Hindlimb muscle (tissue), 1 donor: ENCODE data around the gene SLC8B1. TPM values are rescaled to one million over a fixed set of nuclear protein-coding genes. Genes with fewer than 3 reads are reported as not detected.
"Not testable (repeated sequence)": the region's sequence is repeated elsewhere in the genome, so short reads cannot be mapped to it uniquely, and the experiment has no call there.

Experiments
- DNase-seq: peaks from one replicate; pipeline ENCODE4 v3.0.0-alpha.2; 2013
- polyA plus RNA-seq: library from polyadenylated mRNA; unstranded; fragments of 120-200 nt; gene quantifications from one replicate; pipeline ENCODE4 v1.2.1, GENCODE V29; 2013; ENCODE audit not compliant: insufficient read length

Gene SLC8B1
- polyA plus RNA-seq, 1 donor = 19.4 TPM

DNA sequence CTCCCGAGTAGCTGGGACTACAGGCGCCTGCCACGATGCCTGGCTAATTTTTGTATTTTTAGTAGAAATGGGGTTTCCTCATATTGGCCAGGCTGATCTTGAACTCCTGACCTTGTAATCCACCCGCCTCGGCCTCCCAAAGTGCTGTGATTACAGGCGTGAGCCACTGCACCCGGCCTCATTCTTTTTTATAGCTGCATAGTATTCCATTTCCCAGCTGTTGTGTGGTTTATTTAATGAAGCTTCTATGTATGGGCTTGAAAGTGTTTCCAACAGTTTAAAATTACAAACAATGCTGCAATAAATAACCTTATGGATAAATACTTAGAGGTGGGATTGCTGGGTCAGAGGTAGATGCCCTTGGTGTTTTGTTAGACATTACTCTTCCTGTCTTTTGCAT lies 19.3 kb upstream of the SLC8B1 start:
- DNase-seq = not testable (repeated sequence)

DNA sequence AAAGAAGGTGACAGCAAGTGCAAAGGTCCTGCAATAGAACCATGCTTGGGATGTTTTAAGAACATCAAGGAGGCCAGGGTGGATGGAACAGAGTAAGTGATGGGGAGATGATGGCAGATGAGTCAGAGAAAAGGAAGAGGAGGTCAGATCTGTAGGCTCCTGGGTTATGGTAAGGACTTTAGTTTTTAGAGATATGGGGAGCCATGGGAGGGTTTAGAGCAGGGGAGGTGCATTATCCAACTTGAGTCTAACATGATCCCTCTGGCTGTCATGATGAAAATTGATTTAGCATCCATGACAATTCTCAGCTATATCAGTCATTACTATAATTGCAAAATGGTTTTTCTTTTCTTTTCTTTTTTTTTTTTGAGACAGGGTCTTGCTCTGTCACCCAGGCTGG lies 16.2 kb upstream of the SLC8B1 start:
- DNase-seq = no peak

GRCh38 chr12:113348849-113349536 lies 14.1 kb upstream of the SLC8B1 start:
- DNase-seq = no peak

- no peak for DNase-seq
Observed at GRCh38 chr12:113347892-113348291, 13.0 kb upstream of the SLC8B1 start.

- DNase-seq = no peak
Observed at GRCh38 chr12:113347107-113347506, 12.2 kb upstream of the SLC8B1 start.

- no peak for DNase-seq
Observed at GRCh38 chr12:113346353-113346752, 11.4 kb upstream of the SLC8B1 start.

- no peak for DNase-seq
Observed at GRCh38 chr12:113345318-113345717, 10.4 kb upstream of the SLC8B1 start.

DNA sequence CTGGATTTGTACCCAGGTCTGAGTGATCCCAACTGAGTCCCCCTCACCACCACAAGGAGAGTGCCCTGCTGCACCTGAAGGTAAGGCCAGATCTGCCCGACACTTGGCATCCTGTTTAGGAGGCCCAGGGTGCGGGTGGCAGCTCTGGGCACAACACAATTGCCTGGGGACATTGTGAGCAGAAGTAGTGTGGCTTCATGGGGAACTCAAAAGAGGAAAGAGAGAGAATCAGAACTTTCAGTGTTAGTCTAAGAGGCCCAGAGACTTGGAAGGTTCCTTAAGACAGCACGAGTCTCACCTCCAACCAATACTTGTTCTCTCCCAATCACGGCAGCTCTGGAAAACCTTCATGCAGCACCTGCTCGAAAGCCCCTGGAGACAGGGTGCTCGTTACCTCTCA lies 6.6 kb upstream of the SLC8B1 start:
- DNase-seq = no peak

DNA sequence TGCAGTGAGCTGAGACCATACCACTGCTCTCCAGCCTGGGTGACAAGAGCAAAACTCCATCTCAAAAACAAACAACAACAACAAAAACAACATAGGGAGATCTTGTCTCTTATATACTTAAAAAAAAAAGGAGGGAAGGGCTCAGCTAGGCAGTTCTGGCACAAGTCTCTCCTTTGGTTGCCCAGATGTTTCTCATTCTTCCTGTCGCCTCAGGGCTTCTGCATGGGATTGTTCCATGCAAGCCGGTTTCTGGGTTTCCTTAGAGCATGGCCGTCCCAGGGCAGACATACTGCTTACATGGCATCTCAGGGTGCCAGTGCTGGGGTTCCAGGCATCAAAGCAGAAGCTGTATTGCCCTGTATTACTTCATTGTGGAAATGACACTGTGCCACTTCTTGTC lies 5.2 kb upstream of the SLC8B1 start:
- DNase-seq = no peak

DNA sequence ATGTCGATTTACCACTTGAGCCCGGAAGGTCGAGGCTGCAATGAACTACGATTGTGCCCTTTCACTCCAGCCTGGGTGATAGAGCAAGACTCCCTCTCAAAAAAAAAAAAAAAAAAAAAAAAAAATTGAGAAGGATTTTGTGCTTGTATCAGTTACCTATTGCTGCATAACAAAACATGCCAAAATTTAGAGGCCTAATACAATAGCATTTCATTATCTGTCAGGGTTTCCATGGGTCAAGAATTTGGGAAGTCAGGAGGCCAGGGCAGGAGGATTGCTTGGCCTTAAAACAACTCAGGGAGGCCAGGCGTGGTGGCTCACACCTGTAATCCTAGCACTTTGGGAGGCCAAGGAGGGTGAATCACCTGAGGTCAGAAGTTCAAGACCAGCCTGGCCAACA lies 4.6 kb upstream of the SLC8B1 start:
- DNase-seq = no peak

GRCh38 chr12:113333877-113334785 lies 778 bp downstream of the SLC8B1 start:
- no peak for DNase-seq

GRCh38 chr12:113333418-113333750 lies 1.5 kb downstream of the SLC8B1 start:
- DNase-seq = no peak

GRCh38 chr12:113332688-113333417 lies 2.1 kb downstream of the SLC8B1 start:
- no peak for DNase-seq

DNA sequence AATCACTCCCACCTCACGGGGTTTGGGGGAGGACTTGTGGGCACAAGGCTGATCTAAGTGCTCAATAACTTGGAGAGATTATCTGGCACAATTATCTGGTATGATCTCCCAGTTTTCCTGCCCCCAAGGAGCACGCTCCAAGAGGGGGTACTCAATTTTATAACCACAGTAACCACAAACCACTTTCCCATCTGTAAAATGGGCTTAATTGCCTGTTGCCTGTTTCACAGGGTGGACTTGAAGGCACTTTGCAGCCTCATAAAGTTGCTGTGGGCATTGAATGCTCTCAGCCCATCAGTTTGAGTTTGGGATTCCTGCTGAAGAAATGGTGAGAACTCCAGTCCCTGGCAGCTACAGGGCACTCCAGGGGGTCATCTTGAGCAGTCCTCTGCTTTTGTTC lies 4.4 kb downstream of the SLC8B1 start:
- DNase-seq = no peak

DNA sequence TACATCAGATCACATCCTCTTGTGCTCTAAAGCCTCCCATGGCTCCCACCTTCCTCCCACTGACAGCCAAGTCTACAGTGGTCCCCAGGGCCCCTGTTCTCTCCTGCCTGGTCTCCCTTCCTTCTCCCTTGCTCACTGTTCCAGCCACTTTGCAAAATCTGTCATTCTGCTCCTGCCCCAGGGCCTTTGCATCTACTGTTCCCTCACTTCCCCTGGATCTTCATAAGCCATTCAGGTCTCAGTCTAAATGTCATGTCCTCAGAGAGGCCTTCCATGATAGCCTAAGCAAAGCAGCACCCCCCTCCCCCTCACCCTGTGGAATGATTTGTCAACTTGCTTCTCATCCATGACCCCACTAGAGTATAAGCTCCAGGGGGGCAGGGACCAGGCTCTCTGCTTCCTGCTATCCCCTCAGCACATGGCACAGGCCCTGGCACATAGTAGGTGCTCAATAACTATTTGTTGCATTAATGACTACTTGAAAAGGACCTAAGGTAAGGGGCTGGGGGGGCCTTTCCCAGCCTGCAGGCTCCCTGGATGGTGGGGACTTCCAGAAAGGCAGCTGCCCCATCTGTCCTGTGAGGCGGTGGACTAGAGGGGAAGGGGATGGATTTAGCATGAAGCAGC lies 5.0 kb downstream of the SLC8B1 start:
- DNase-seq = no peak

DNA sequence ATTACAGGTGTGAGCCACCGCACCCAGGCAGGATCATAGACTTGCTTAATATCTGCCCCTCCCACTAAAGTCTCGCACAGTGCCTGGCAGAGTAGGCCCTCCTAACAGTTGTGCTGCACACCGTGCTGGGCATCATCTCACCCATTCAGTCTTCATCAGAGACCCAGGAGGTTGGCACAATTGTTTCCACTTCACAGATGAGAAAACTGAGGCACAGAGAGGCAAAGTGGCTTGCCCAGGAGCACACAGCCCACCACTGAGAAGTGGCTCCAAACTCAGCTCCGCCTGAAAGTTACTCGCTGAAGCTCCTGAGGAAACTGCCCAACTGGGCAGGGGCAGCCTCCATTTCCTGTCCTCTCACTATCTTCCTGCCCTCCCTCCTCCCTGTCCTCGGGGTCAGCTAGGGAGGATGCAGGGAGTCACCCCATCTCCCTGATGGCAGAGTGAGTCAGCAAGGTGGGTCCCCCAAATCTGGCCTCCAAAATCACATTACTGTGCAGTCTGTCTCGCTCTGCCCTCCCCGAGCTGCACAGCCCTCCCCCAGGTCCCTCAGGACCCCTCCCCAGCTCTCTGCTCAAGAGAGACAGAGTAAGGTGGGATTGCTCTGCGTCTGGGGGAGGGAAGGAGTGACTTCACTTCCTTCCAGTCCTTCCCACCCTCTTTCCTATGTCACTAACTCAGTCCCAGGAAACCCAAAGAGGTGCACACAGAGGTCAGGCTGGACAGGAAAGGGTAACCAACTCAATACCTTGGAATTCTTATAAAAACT lies 5.7 kb downstream of the SLC8B1 start:
- DNase-seq = no peak

- DNase-seq = no peak
Observed at GRCh38 chr12:113328368-113328889, 6.5 kb downstream of the SLC8B1 start.

GRCh38 chr12:113326775-113327395 lies 8.0 kb downstream of the SLC8B1 start:
- DNase-seq = peak; percentile 43

DNA sequence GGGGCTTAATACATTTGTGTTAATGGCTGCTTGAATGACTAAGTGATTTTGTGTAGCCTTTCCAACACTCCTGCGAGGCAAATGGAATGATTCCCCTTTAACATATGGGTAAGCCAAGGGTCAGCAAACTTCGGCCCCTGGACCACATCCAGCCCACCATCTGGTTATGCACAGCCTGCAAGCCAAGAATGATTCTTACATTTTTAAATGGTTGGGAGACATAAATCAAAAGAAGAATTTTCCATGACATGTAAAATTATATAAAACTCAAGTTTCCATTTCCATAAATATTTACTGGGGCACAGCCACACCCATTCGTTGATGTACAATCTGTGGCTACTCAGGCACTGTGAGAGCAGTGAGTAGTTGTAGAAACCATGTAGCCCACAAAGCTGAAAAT lies 9.0 kb downstream of the SLC8B1 start:
- DNase-seq = peak; percentile 82

DNA sequence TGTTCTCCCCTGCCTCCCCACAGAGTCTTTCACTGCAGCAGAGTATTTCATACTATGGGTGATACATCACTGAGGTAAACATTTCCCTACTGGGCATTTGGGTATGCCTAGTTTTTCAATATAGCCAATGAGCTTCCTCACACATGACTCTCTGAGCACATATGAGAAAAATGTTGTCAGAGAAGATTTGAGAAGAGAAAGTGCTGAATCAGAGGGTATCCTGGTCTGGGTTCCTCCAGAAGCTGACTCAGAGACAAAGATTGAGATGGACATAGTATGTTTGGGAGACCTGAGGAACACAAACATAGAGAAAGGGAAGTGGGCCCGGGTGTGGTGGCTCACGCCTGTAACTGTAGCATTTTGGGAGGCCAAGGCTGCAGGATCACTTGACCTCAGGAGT lies 12.6 kb downstream of the SLC8B1 start:
- no peak for DNase-seq

DNA sequence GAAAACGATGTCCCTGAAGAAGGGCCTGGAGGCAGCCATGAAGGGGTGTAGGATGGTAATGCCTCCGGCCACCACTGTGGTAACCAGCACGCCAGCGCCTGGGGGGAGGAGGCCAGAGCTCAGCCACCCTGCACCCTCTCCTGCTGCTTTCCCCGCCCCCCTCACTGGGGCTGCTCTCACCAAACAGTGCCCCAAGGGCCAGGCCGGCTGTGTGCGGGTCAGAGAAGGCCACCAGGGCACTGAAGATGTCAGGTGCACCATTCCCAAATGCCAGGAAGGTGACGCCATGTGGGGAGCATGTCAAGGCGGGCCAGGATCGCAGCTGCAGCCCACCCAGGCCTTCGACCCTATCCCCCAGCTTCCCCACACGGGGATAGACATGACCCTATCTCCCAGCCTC lies 14.5 kb downstream of the SLC8B1 start:
- DNase-seq = no peak
